EL (cell line): Measurements from ENCODE around the gene ARHGAP25.

Experiments
- DNase-seq: peaks from one replicate; pipeline ENCODE4 v3.0.0-alpha.2; 2016

ARHGAP25 gene

GRCh38 chr2:68743531-68743930 lies 8.9 kb downstream of the ARHGAP25 start:
- DNase-seq = no peak

GRCh38 chr2:68744366-68744912 lies 9.8 kb downstream of the ARHGAP25 start:
- DNase-seq = no peak

- no peak for DNase-seq
Measured at GRCh38 chr2:68745006-68745405, 10.4 kb downstream of the ARHGAP25 start.

- no peak for DNase-seq
Measured at GRCh38 chr2:68746408-68746807, 11.8 kb downstream of the ARHGAP25 start.

- DNase-seq = no peak
Measured at GRCh38 chr2:68747413-68747812, 12.8 kb downstream of the ARHGAP25 start.

- no peak for DNase-seq
Measured at GRCh38 chr2:68747900-68748299, 13.3 kb downstream of the ARHGAP25 start.

GRCh38 chr2:68748568-68748967 lies 14.0 kb downstream of the ARHGAP25 start:
- DNase-seq = no peak

GRCh38 chr2:68749345-68749744 lies 14.7 kb downstream of the ARHGAP25 start:
- no peak for DNase-seq

GRCh38 chr2:68750592-68751396 lies 16.2 kb downstream of the ARHGAP25 start:
- no peak for DNase-seq

GRCh38 chr2:68751397-68752339 lies 17.1 kb downstream of the ARHGAP25 start:
- DNase-seq = peak; percentile 87

- no peak for DNase-seq
Measured at GRCh38 chr2:68753318-68753717, 18.7 kb downstream of the ARHGAP25 start.

- DNase-seq = no peak
Measured at GRCh38 chr2:68755071-68755470, 20.5 kb downstream of the ARHGAP25 start.

GRCh38 chr2:68756178-68756577 lies 21.6 kb downstream of the ARHGAP25 start:
- no peak for DNase-seq

- DNase-seq = no peak
Measured at GRCh38 chr2:68757081-68757480, 22.5 kb downstream of the ARHGAP25 start.

GRCh38 chr2:68762100-68762499 lies 27.5 kb downstream of the ARHGAP25 start:
- no peak for DNase-seq

GRCh38 chr2:68762665-68763064 lies 28.1 kb downstream of the ARHGAP25 start:
- peak; percentile 49 for DNase-seq

- DNase-seq = no peak
Measured at GRCh38 chr2:68764041-68764805, 29.6 kb downstream of the ARHGAP25 start.

GRCh38 chr2:68764806-68765311 lies 30.2 kb downstream of the ARHGAP25 start:
- no peak for DNase-seq

GRCh38 chr2:68765739-68766375 lies 31.2 kb downstream of the ARHGAP25 start:
- peak; percentile 55 for DNase-seq

- no peak for DNase-seq
Measured at GRCh38 chr2:68766376-68766845, 31.8 kb downstream of the ARHGAP25 start.

- no peak for DNase-seq
Measured at GRCh38 chr2:68767031-68767961, 32.7 kb downstream of the ARHGAP25 start.
